Stimulated activated CD8-positive, alpha-beta memory T cell treated with anti-CD3 and anti-CD28 coated beads, Interleukin-12 subunit alpha, Interleukin-12 subunit beta, amount 100 ng/mL, for 1 hour (primary cell): Measurements from ENCODE around the gene TRERF1.
"Not testable (repeated sequence)": the region's sequence is repeated elsewhere in the genome, so short reads cannot be mapped to it uniquely, and the experiment has no call there.

Source experiments
- DNase-seq: peaks from one replicate; pipeline ENCODE4 v3.0.0-alpha.2; 2020; ENCODE audit warnings: low read depth

Gene TRERF1

GRCh38 chr6:42337985-42338743 is 113.6 kb downstream of the TRERF1 start:
- DNase-seq, result no peak

GRCh38 chr6:42336431-42336830 is 115.3 kb downstream of the TRERF1 start:
- no peak for DNase-seq

- no peak for DNase-seq
Observed at GRCh38 chr6:42335896-42336295, 115.8 kb downstream of the TRERF1 start.

- no peak for DNase-seq
Observed at GRCh38 chr6:42334870-42335269, 116.9 kb downstream of the TRERF1 start.

- DNase-seq, result no peak
Observed at GRCh38 chr6:42333612-42334011, 118.1 kb downstream of the TRERF1 start.

- DNase-seq, result no peak
Observed at GRCh38 chr6:42332916-42333315, 118.8 kb downstream of the TRERF1 start.

GRCh38 chr6:42331019-42331418 is 120.7 kb downstream of the TRERF1 start:
- no peak for DNase-seq

- DNase-seq, result no peak
Observed at GRCh38 chr6:42326248-42326647, 125.5 kb downstream of the TRERF1 start.

GRCh38 chr6:42324656-42325324 is 126.9 kb downstream of the TRERF1 start:
- DNase-seq, result not testable (repeated sequence)

- DNase-seq, result no peak
Observed at GRCh38 chr6:42322676-42323075, 129.1 kb downstream of the TRERF1 start.

- no peak for DNase-seq
Observed at GRCh38 chr6:42321976-42322375, 129.8 kb downstream of the TRERF1 start.

GRCh38 chr6:42320762-42321161 is 131.0 kb downstream of the TRERF1 start:
- DNase-seq, result no peak

GRCh38 chr6:42318480-42318879 is 133.2 kb downstream of the TRERF1 start:
- no peak for DNase-seq

GRCh38 chr6:42316981-42317380 is 134.7 kb downstream of the TRERF1 start:
- DNase-seq, result no peak

GRCh38 chr6:42315991-42316970 is 135.4 kb downstream of the TRERF1 start:
- DNase-seq, result no peak

- no peak for DNase-seq
Observed at GRCh38 chr6:42315259-42315990, 136.3 kb downstream of the TRERF1 start.

GRCh38 chr6:42314571-42315258 is 137.0 kb downstream of the TRERF1 start:
- DNase-seq, result no peak

- no peak for DNase-seq
Observed at GRCh38 chr6:42313941-42314570, 137.7 kb downstream of the TRERF1 start.

GRCh38 chr6:42313038-42313437 is 138.7 kb downstream of the TRERF1 start:
- DNase-seq, result no peak

- DNase-seq, result no peak
Observed at GRCh38 chr6:42307141-42307470, 144.6 kb downstream of the TRERF1 start.
